PC-9 (cell line): ENCODE results near the gene TEN1.

Experiments used
- CTCF ChIP-seq: fragments of 200-600 bp; sonication (generic); conservative IDR thresholded peaks from 2 replicates; pipeline ENCODE4 v1.6.1; 2017; ENCODE audit warnings: mixed run types, antibody characterized with exemption, mild to moderate bottlenecking, moderate library complexity
- EZH2 ChIP-seq: fragments of 200-600 bp; sonication (generic); IDR thresholded peaks from 2 replicates; pipeline ENCODE4 v1.8.0; 2017; ENCODE audit warnings: antibody characterized with exemption, low read depth

GRCh38 chr17:76046064-76046463 lies 67.0 kb downstream of the TEN1 start:
- TF ChIP-seq CTCF, result no peak
- TF ChIP-seq EZH2, result no peak
